Activated gamma-delta T cell treated with Interleukin-2 at 50 U/mL for 16 hours (primary cell): ENCODE data around the gene GRAMD1B.

Source experiments
- DNase-seq: peaks from one replicate; pipeline ENCODE4 v3.0.0-alpha.2; 2020

The GRAMD1B gene

GRCh38 chr11:123429913-123430720, at the start of gene GRAMD1B:
Gene GRAMD1B (plus strand): TSS chr11:123430269. CDS start chr11:123430793, 524 bp downstream.
- peak; percentile 75 for DNase-seq

- DNase-seq = no peak
Measured at GRCh38 chr11:123381149-123381548, 48.9 kb upstream of the GRAMD1B start.

- DNase-seq = no peak
Measured at GRCh38 chr11:123381817-123382554, 48.1 kb upstream of the GRAMD1B start.

- DNase-seq = no peak
Measured at GRCh38 chr11:123382555-123383074, 47.5 kb upstream of the GRAMD1B start.

GRCh38 chr11:123384116-123384515, 46.0 kb upstream of the GRAMD1B start:
- no peak for DNase-seq

- no peak for DNase-seq
Measured at GRCh38 chr11:123386796-123387510, 43.1 kb upstream of the GRAMD1B start.

- DNase-seq = no peak
Measured at GRCh38 chr11:123388640-123389039, 41.4 kb upstream of the GRAMD1B start.

- no peak for DNase-seq
Measured at GRCh38 chr11:123390146-123390545, 39.9 kb upstream of the GRAMD1B start.

GRCh38 chr11:123391646-123392348, 38.3 kb upstream of the GRAMD1B start:
- no peak for DNase-seq

- DNase-seq = no peak
Measured at GRCh38 chr11:123392431-123392830, 37.6 kb upstream of the GRAMD1B start.

- DNase-seq = no peak
Measured at GRCh38 chr11:123392844-123393243, 37.2 kb upstream of the GRAMD1B start.

- no peak for DNase-seq
Measured at GRCh38 chr11:123393312-123393927, 36.6 kb upstream of the GRAMD1B start.

GRCh38 chr11:123404676-123405075, 25.4 kb upstream of the GRAMD1B start:
- no peak for DNase-seq

- no peak for DNase-seq
Measured at GRCh38 chr11:123405123-123405592, 24.9 kb upstream of the GRAMD1B start.

- no peak for DNase-seq
Measured at GRCh38 chr11:123406441-123407129, 23.5 kb upstream of the GRAMD1B start.

- peak; percentile 66 for DNase-seq
Measured at GRCh38 chr11:123407130-123407995, 22.7 kb upstream of the GRAMD1B start.

- no peak for DNase-seq
Measured at GRCh38 chr11:123407996-123408597, 22.0 kb upstream of the GRAMD1B start.

- DNase-seq = no peak
Measured at GRCh38 chr11:123408619-123409455, 21.2 kb upstream of the GRAMD1B start.
